Uterus (tissue), 4 donors: ENCODE measurements around the gene ZNF148. TPM values are rescaled to one million over a fixed set of nuclear protein-coding genes. Genes with fewer than 3 reads are reported as not detected.

ENCODE experiments used
- DNase-seq, 2 donors: peaks; one replicate each; pipeline ENCODE4 v3.0.0-alpha.2; 2019 to 2020
- H3K27ac ChIP-seq, 2 donors: fragments of 200-600 bp; sonication (generic); 1 replicate in 1 of 2; 2 replicates in 1 of 2; pipeline ENCODE4 v1.5.1; 2016 to 2018
- H3K27me3 ChIP-seq, 2 donors: fragments of 200-600 bp; sonication (generic); one replicate each; pipeline ENCODE4 v1.5.1; 2018 to 2019; ENCODE audit warnings: control low read depth in 1 of 2
- H3K36me3 ChIP-seq, 2 donors: fragments of 200-600 bp; sonication (generic); one replicate each; pipeline ENCODE4 v1.5.1; 2019; ENCODE audit warnings: control low read depth in 1 of 2
- H3K4me1 ChIP-seq, 2 donors: fragments of 200-600 bp; sonication (generic); one replicate each; pipeline ENCODE4 v1.5.1; 2018 to 2019; ENCODE audit warnings: control low read depth in 1 of 2
- H3K4me3 ChIP-seq, 2 donors: fragments of 200-600 bp; sonication (generic); 1 replicate in 1 of 2; 2 replicates in 1 of 2; pipeline ENCODE4 v1.5.1; 2018 to 2019; ENCODE audit warnings: mild to moderate bottlenecking in 1 of 2
- H3K9me3 ChIP-seq, 2 donors: fragments of 200-600 bp; sonication (generic); one replicate each; pipeline ENCODE4 v1.5.1; 2019; ENCODE audit warnings: control low read depth in 1 of 2
- POLR2A ChIP-seq, 2 donors: fragments of 450-650 bp; IDR thresholded peaks; one replicate each; pipeline ENCODE4 v1.6.1; 2016; ENCODE audit warnings: antibody characterized with exemption in 2 of 2, mild to moderate bottlenecking in 1 of 2, moderate library complexity in 1 of 2
- intact Hi-C: fragments of 100-400 bp; cut with DNase I; formaldehyde crosslinking; loops from one replicate; pipeline ENCODE4 v1.15.1; 2023; ENCODE audit warnings: low total_unique reads
- total RNA-seq, 4 donors: library from RNA; depleted of rRNA in 3 of 4; stranded (reverse); fragments of >200 nt in 3 of 4; gene quantifications; one replicate each; pipeline versions ENCODE4 v1.1.0 to v1.2.4, GENCODE V29; 2014 to 2023
- TF ChIP-seq, protein P1 (sequence below), 4 experiments: fragments of 200-600 bp in 2 of 4; fragments of 450-650 bp in 2 of 4; sonication (generic) in 2 of 4; IDR thresholded peaks; one replicate each; pipeline ENCODE4 v1.5.1; 2016 to 2019; ENCODE audit warnings: antibody characterized with exemption in 4 of 4, mild to moderate bottlenecking in 2 of 4, moderate library complexity in 1 of 4
- donor health status: DM: yes; HTN: yes; CAD: no.

ZNF148 gene
- total RNA-seq, 4 donors from 2014 or later = 21.2 to 93.1 (median 53.0) TPM

DNA sequence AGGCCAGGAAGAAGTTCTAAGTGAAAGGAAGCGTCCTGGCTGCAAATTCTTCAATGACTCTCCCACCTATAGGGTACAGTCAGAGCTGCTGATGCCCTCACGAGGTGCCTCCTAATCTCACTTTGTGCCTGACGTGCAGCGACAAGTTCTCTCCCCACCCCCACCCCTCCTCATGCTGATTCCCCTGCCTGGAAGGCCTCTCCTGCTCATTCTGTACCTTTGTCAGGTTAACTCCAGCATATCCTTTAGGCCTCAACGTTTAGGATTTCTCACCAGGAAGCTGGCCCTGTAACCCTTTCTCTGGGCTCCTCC lies 187.6 kb downstream of the ZNF148 start:
- TF ChIP-seq, protein P1, sequence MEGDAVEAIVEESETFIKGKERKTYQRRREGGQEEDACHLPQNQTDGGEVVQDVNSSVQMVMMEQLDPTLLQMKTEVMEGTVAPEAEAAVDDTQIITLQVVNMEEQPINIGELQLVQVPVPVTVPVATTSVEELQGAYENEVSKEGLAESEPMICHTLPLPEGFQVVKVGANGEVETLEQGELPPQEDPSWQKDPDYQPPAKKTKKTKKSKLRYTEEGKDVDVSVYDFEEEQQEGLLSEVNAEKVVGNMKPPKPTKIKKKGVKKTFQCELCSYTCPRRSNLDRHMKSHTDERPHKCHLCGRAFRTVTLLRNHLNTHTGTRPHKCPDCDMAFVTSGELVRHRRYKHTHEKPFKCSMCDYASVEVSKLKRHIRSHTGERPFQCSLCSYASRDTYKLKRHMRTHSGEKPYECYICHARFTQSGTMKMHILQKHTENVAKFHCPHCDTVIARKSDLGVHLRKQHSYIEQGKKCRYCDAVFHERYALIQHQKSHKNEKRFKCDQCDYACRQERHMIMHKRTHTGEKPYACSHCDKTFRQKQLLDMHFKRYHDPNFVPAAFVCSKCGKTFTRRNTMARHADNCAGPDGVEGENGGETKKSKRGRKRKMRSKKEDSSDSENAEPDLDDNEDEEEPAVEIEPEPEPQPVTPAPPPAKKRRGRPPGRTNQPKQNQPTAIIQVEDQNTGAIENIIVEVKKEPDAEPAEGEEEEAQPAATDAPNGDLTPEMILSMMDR (IDR thresholded peaks at IDR 0.05) = no peak
- TF ChIP-seq POLR2A (IDR thresholded peaks at IDR 0.05) = no peak
- intact Hi-C loops = no loop called here
- Histone ChIP-seq H3K4me3 (no peak overlapping the region), H3K9me3 (no peaks in the 10 kb centered on the region), H3K36me3 (no peaks in the 10 kb centered on the region), H3K4me1 (no peaks in the 10 kb centered on the region), H3K27me3 (no peaks in the 10 kb centered on the region), H3K27ac (no peak overlapping the region)
- no peak for DNase-seq

DNA sequence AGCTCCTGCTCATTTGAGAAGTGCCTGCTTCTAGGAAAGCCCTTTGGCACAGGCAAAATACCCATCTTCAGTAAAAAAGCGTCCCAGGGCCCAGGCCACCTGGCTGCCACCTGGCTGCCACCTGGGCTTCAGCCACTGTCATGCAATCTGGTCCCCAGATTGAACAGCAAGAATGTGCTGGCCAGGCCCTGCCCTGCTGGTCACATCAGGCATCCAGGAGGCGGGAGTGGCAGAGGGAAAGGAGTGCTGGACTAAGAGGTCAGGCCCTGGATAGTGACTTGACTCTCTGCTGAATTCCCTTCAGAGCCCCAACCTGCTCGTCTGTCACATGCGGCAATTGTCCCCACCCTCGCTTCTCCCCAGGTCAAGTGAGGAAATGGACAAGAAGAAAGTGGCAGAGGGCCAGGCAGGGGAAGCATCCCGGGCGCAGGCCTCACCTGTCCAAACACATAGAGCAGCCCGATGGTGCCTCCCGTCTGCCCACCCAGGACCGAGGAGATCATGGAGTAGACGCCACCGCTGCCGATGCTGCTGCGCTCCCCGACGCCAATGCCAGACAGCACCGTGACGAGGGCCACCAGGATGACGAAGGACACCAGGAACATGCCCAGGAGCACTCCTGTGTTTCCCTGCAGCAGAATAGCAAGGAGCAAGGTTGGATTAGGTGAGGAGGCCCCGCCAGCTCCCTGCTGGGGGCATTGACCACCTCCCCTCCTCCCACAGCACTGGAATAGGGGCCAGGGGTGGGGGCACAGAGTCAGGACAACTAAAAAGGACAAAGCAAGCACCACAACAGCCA lies 188.1 kb downstream of the ZNF148 start:
- Histone ChIP-seq H3K27ac (peak overlapping the region; percentile 41 to 43), H3K27me3 (no peaks in the 10 kb centered on the region), H3K4me1 (no peaks in the 10 kb centered on the region), H3K9me3 (no peaks in the 10 kb centered on the region), H3K36me3 (no peaks in the 10 kb centered on the region), H3K4me3 (no peak overlapping the region)
- no peak for DNase-seq
- intact Hi-C loops = no loop called here
- TF ChIP-seq POLR2A (IDR thresholded peaks at IDR 0.05) = no peak
- TF ChIP-seq, protein P1 (IDR thresholded peaks at IDR 0.05) = no peak

DNA sequence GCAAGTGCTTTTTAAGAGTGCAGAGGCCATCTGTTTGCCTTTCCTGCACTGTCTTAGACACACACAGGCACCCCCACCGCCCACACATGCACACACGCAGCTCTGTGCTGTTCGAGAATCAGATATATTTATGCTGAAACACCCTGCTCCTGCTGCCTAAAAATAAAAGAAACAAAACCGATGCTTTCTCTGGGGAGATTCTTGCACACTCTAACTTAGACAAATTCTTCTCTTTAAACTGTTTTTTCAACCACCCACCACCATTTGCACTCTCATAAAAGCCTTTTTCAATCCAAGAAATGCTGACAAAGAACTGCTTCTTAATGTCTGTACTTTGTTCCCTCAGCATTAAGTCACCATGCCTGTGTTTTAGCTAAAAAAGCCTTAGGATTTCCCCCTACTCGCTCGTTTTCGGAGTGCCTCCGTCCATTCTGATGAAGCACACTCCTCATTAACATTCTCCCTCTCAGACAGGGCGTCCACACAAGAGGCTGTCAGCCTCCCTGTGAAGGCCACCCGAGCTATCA lies 188.8 kb downstream of the ZNF148 start:
- H3K27me3 ChIP-seq = no peaks in the 10 kb centered on the region
- H3K27ac ChIP-seq = peak overlapping the region; percentile 41 to 43
- no peak overlapping the region for H3K4me3 ChIP-seq
- intact Hi-C loops = no loop called here
- peak in 1 of 2 donors; percentile 35 for DNase-seq
- no peaks in the 10 kb centered on the region for H3K9me3 ChIP-seq
- no peaks in the 10 kb centered on the region for H3K36me3 ChIP-seq
- no peaks in the 10 kb centered on the region for H3K4me1 ChIP-seq
- no peak for TF ChIP-seq POLR2A (IDR thresholded peaks at IDR 0.05)
- TF ChIP-seq, protein P1 (IDR thresholded peaks at IDR 0.05) = no peak

DNA sequence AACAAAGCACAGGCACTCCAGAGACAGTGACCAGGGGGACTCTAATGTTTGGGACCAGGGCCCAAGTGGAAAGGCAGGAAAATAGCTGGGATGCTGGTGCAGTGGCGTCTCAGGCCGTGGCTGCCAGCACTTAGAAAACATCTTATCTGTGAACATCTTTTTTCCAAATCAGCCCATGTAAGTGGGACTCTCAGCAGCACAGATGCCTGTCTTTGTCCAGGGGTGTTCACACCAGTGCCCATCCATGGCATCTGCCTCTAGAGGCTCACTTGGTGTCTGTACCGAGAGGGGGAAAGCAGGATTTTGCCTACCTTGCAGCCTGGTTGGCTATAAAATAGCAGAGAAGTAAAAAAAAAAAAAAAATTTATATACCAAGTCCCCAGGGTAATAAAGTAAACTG lies 189.3 kb downstream of the ZNF148 start:
- Histone ChIP-seq H3K27me3 (no peaks in the 10 kb centered on the region), H3K27ac (peak overlapping the region in 1 of 2 donors; percentile 43), H3K4me1 (no peaks in the 10 kb centered on the region), H3K36me3 (no peaks in the 10 kb centered on the region), H3K9me3 (no peaks in the 10 kb centered on the region), H3K4me3 (no peak overlapping the region)
- no peak for TF ChIP-seq POLR2A (IDR thresholded peaks at IDR 0.05)
- TF ChIP-seq, protein P1 (IDR thresholded peaks at IDR 0.05) = no peak
- intact Hi-C loops = no loop called here
- DNase-seq = no peak

DNA sequence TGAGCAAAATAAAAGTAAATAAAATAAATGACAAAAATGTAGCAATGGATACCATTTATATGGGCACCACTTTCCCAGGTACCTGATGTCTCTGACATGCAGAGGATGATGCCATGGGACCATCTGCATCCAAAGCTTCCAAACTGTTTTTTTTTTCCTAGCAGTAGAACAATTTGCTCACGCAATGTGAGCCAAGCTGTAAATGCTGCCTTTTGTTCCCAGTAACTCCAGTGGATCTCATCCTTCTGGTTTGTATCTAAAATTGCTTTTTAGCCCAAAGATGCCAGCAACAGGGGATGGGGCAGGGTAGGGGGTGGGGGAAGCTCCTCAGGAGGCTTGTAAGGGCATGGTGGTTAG lies 195.3 kb downstream of the ZNF148 start:
- Histone ChIP-seq H3K9me3 (no peaks in the 10 kb centered on the region), H3K27ac (no peak overlapping the region), H3K36me3 (no peaks in the 10 kb centered on the region), H3K4me3 (no peak overlapping the region), H3K27me3 (no peaks in the 10 kb centered on the region), H3K4me1 (no peaks in the 10 kb centered on the region)
- TF ChIP-seq, protein P1 (IDR thresholded peaks at IDR 0.05) = no peak
- no peak for TF ChIP-seq POLR2A (IDR thresholded peaks at IDR 0.05)
- intact Hi-C loops = no loop called here
- no peak for DNase-seq
